ENCODE results near the gene SART3. TPM values are rescaled to one million over a fixed set of nuclear protein-coding genes. Genes with fewer than 3 reads are reported as not detected.

Gene SART3
- total and polyA plus RNA-seq, 2 of the 4 experiments (the other 2 are of a cell fraction) = 22.6 to 37.8 TPM

DNA sequence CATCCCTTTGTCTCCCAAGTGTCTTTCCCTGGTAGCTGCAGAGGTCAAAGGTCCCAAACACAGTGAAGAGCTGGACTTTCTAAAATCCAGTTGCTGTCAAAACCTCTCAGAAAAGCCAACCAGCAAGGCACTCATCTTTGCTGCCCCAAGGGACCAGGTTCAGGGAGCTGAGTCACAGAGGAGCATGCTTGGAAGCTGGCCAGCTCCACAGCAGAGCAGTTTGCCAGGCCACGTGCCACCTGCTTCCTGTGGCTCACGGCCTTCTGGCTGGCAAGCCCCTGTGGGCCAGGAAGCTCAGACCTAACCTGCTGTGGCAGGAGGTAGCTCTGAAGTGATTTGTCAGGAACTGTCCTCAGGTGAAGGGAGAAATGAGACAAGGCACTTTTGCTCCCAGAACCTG, 5.0 kb upstream of the SART3 start:
- ChIA-PET CTCF (interaction anchor here (0.5 to 3.3 kb wide), 3 partner anchors 52 to 236 kb away, joined by 4 to 16 read pairs (median 6); no protein-coding TSS in a partner anchor), POLR2A (ENCODE audit: unreplicated experiment) (no interaction called here)
- H3K14ac ChIP-seq (replicated peaks; ENCODE audit: low read depth, low read length) = no peak overlapping the region
- H2BK15ac ChIP-seq (ENCODE audit: low read depth, low read length) = no peak overlapping the region
- no peak overlapping the region for H3K4ac ChIP-seq (ENCODE audit: low read depth, low read length)
- peak; percentile 73 for DNase-seq
- no peak overlapping the region for H3K4me3 ChIP-seq (ENCODE audit: insufficient read depth, low read depth, low read length)
- H3K23ac ChIP-seq (ENCODE audit: low read depth, low read length) = peak overlapping the region; percentile 7; the same call in 1 of the 2 replicates
- 0 out of 2 replicates have a peak overlapping the region, but pooled peaks have one; percentile 10 for H3K9ac ChIP-seq (ENCODE audit: low read depth, low read length)
- no peak overlapping the region for H2BK5ac ChIP-seq (ENCODE audit: low read depth, low read length, poor library complexity, severe bottlenecking)
- H4K5ac ChIP-seq (ENCODE audit: low read depth, low read length) = no peak overlapping the region
- H3K4me1 ChIP-seq (ENCODE audit: control insufficient read depth, insufficient read depth, low read length) = no peaks in the 10 kb centered on the region
- peaks cover 38% of the 10 kb centered on the region for H3K36me3 ChIP-seq (ENCODE audit: control insufficient read depth, insufficient read depth, low read length)
- H4K20me1 ChIP-seq (ENCODE audit: insufficient read depth, low read length) = 0 out of 2 replicates have a peak, but pooled peaks cover 4% of the 10 kb centered on the region
- dilution Hi-C loops (cut with HindIII; ENCODE audit: low sequenced_read_pairs, unreplicated experiment) (no loop called here), in situ Hi-C loops (cut with MboI; ENCODE audit: low sequenced_read_pairs) (loop anchor here (5.0 to 10.0 kb wide), 3 partner anchors 51 to 389 kb away; no protein-coding TSS in a partner anchor), intact Hi-C loops (cut with micrococcal nuclease) (no loop called here)
- peak overlapping the region; percentile 29 for H2AK9ac ChIP-seq (replicated peaks; ENCODE audit: low read depth, low read length, poor library complexity)
- TF ChIP-seq BHLHE40 (IDR thresholded peaks at IDR 0.05; ENCODE audit: low read depth, low read length) = peak; percentile 65; the same call in 1 of the 2 replicates
- peak; percentile 77; the same call in 1 of the 2 replicates for TF ChIP-seq USF2 (IDR thresholded peaks at IDR 0.05; ENCODE audit: low read depth, low read length)
- no peak for TF ChIP-seq CEBPB (IDR thresholded peaks at IDR 0.05; ENCODE audit: low read depth, low read length)
- peak; percentile 61; the same call in 1 of the 2 replicates for TF ChIP-seq MXI1 (IDR thresholded peaks at IDR 0.05; ENCODE audit: borderline replicate concordance, low read depth, low read length)
- ATAC-seq (ENCODE audit: low read depth) = no peak
- WGBS, 2 experiments (ENCODE audit: extremely low coverage in 2 of 2, insufficient read length in 1 of 2) = no CpG with 5 or more reads among the region's 2 CpGs
- H3K27me3 ChIP-seq (ENCODE audit: control insufficient read depth, insufficient read depth, low read length) = no peaks in the 10 kb centered on the region
- H2BK20ac ChIP-seq (ENCODE audit: low read depth, low read length) = no peak overlapping the region
- peaks cover 5% of the 10 kb centered on the region; the same call in 1 of the 2 replicates for H3K9me1 ChIP-seq (ENCODE audit: insufficient read depth, low read length)
- no peak overlapping the region for H3K56ac ChIP-seq (ENCODE audit: extremely low read depth, insufficient read depth, low read length)
- no TSS peak for BruUV-seq (replicated peaks)
- no peak overlapping the region for H3K27ac ChIP-seq (ENCODE audit: insufficient read depth, low read length)
- no peak overlapping the region for H3K18ac ChIP-seq (ENCODE audit: low read depth, low read length)
- no peak overlapping the region for H4K8ac ChIP-seq (ENCODE audit: low read depth in 2 of 2, low read length in 2 of 2)
- H2AFZ ChIP-seq (replicated peaks; ENCODE audit: low read length, poor library complexity) = no peak overlapping the region
- no peak overlapping the region for H2BK120ac ChIP-seq (ENCODE audit: low read depth, low read length)
- no peak overlapping the region for H2AK5ac ChIP-seq (ENCODE audit: low read depth, low read length)
- H3K4me2 ChIP-seq (ENCODE audit: low read depth, low read length) = no peak overlapping the region
- H4K91ac ChIP-seq (ENCODE audit: insufficient read depth, low read depth, low read length) = no peak overlapping the region; the same call in 1 of the 2 replicates
- peaks cover 15 to 33% of the 10 kb centered on the region in 2 experiments for H3K79me1 ChIP-seq (ENCODE audit: low read depth in 1 of 2, low read length in 2 of 2)
- H3K9me3 ChIP-seq (ENCODE audit: control insufficient read depth, insufficient read depth, low read length) = no peaks in the 10 kb centered on the region

All from IMR-90 (cell line).